HG03575 (cell line): ENCODE results near the gene CLOCK.

ENCODE experiments used
- ATAC-seq: cut with Tn5 transposase; IDR thresholded peaks from one replicate; pipeline ENCODE4 v1.9.1; 2021; ENCODE audit not compliant: unreplicated experiment, insufficient number of reproducible peaks, low FRiP score; ENCODE audit errors: extremely low read depth

Gene CLOCK

GRCh38 chr4:55440786-55441185 lies 105.9 kb downstream of the CLOCK start:
- ATAC-seq: no peak

- ATAC-seq: no peak
Observed at GRCh38 chr4:55439023-55439422, 107.7 kb downstream of the CLOCK start.

- ATAC-seq: no peak
Observed at GRCh38 chr4:55438314-55438713, 108.4 kb downstream of the CLOCK start.

- no peak for ATAC-seq
Observed at GRCh38 chr4:55437823-55438222, 108.9 kb downstream of the CLOCK start.

GRCh38 chr4:55437356-55437796 lies 109.3 kb downstream of the CLOCK start:
- no peak for ATAC-seq

- no peak for ATAC-seq
Observed at GRCh38 chr4:55435141-55435841, 111.4 kb downstream of the CLOCK start.

GRCh38 chr4:55431710-55432336 lies 114.9 kb downstream of the CLOCK start:
- no peak for ATAC-seq

- no peak for ATAC-seq
Observed at GRCh38 chr4:55424791-55425190, 121.9 kb downstream of the CLOCK start.

- ATAC-seq: no peak
Observed at GRCh38 chr4:55416176-55416575, 130.5 kb downstream of the CLOCK start.

- no peak for ATAC-seq
Observed at GRCh38 chr4:55411621-55412020, 135.1 kb downstream of the CLOCK start.

- ATAC-seq: no peak
Observed at GRCh38 chr4:55410431-55410830, 136.3 kb downstream of the CLOCK start.

GRCh38 chr4:55409468-55410171 lies 137.1 kb downstream of the CLOCK start:
- ATAC-seq: peak; percentile 54

GRCh38 chr4:55407764-55408163 lies 138.9 kb downstream of the CLOCK start:
- no peak for ATAC-seq

GRCh38 chr4:55407119-55407518 lies 139.6 kb downstream of the CLOCK start:
- ATAC-seq: no peak

GRCh38 chr4:55406545-55406944 lies 140.2 kb downstream of the CLOCK start:
- no peak for ATAC-seq

GRCh38 chr4:55405073-55405472 lies 141.6 kb downstream of the CLOCK start:
- no peak for ATAC-seq

GRCh38 chr4:55399581-55399980 lies 147.1 kb downstream of the CLOCK start:
- ATAC-seq: no peak

GRCh38 chr4:55398966-55399365 lies 147.7 kb downstream of the CLOCK start:
- ATAC-seq: no peak

- no peak for ATAC-seq
Observed at GRCh38 chr4:55398461-55398860, 148.2 kb downstream of the CLOCK start.
